Caco-2 (cell line): ENCODE measurements around the gene STK24. TPM values are rescaled to one million over a fixed set of nuclear protein-coding genes. Genes with fewer than 3 reads are reported as not detected.

Source experiments
- BruUV-seq: library from RNA; stranded (reverse); fragments of 400-500 nt; replicated peaks from 2 replicates; lab custom pipeline; 2021; lab: Mats Ljungman, UMichigan
- CTCF ChIA-PET: fragments of 300-600 bp; sonication (Branson Sonifier 250); formaldehyde crosslinking; loops from one replicate; lab custom pipeline; 2022; ENCODE audit warnings: antibody characterized with exemption; lab: Charles Lee
- POLR2A ChIA-PET: fragments of 300-600 bp; sonication (Branson Sonifier 250); formaldehyde crosslinking; loops from one replicate; lab custom pipeline; 2022; ENCODE audit warnings: antibody characterized with exemption; lab: Charles Lee
- DNase-seq, 2 experiments: peaks; one replicate each; pipeline versions ENCODE4 v3.0.0 to v3.0.0-alpha.2; 2020 to 2022
- H3K27me3 ChIP-seq: replicated peaks from 2 replicates; pipeline ENCODE4 v1.6.0; 2011; ENCODE audit warnings: low read length; ENCODE audit not compliant: control insufficient read depth, insufficient read depth
- H3K36me3 ChIP-seq: 2 replicates; pipeline ENCODE4 v1.5.1; 2011; ENCODE audit warnings: low read length; ENCODE audit not compliant: control insufficient read depth, insufficient read depth
- H3K4me1 ChIP-seq: fragments of 250-450 bp; sonication (Bioruptor Pico); 2 replicates; pipeline ENCODE4 v1.5.1; 2020; ENCODE audit warnings: mild to moderate bottlenecking
- H3K4me3 ChIP-seq: 2 replicates; pipeline ENCODE4 v1.5.1; 2011; ENCODE audit warnings: low read depth, mild to moderate bottlenecking, control low read depth, low read length
- H3K9me3 ChIP-seq: fragments of 250-450 bp; sonication (Bioruptor Pico); 2 replicates; pipeline ENCODE4 v1.5.1; 2020; ENCODE audit warnings: mild to moderate bottlenecking, moderate library complexity
- H3K27ac Mint-ChIP-seq: one replicate; pipeline ENCODE4 v1.8.0; 2022; ENCODE audit warnings: mixed read lengths; ENCODE audit not compliant: unreplicated experiment
- H3K27me3 Mint-ChIP-seq: one replicate; pipeline ENCODE4 v1.8.0; 2022; ENCODE audit warnings: mixed read lengths; ENCODE audit not compliant: insufficient read depth, unreplicated experiment
- H3K36me3 Mint-ChIP-seq: one replicate; pipeline ENCODE4 v1.8.0; 2022; ENCODE audit warnings: mild to moderate bottlenecking, mixed read lengths; ENCODE audit not compliant: insufficient read depth, unreplicated experiment
- H3K4me1 Mint-ChIP-seq: one replicate; pipeline ENCODE4 v1.8.0; 2022; ENCODE audit warnings: low read depth, mixed read lengths; ENCODE audit not compliant: unreplicated experiment
- H3K4me3 Mint-ChIP-seq: one replicate; pipeline ENCODE4 v1.8.0; 2022; ENCODE audit warnings: mild to moderate bottlenecking, moderate library complexity, mixed read lengths; ENCODE audit not compliant: unreplicated experiment
- H3K9me3 Mint-ChIP-seq: one replicate; pipeline ENCODE4 v1.8.0; 2022; ENCODE audit warnings: mixed read lengths; ENCODE audit not compliant: unreplicated experiment
- intact Hi-C: fragments of 100-400 bp; cut with micrococcal nuclease; formaldehyde crosslinking; loops from one replicate; pipeline ENCODE4 v1.10.0; 2022; ENCODE audit not compliant: unreplicated experiment
- total RNA-seq: library from RNA; stranded (reverse); gene quantifications from 2 replicates; pipeline ENCODE4 v1.2.3, GENCODE V29; 2022
- TF ChIP-seq, protein P1 (sequence below), 2 experiments: fragments of 200-600 bp in 1 of 2; IDR thresholded peaks; 1 replicate in 1 of 2; 2 replicates in 1 of 2; pipeline versions ENCODE4 v1.5.1 to v1.8.0; 2011 to 2022; ENCODE audit warnings: antibody characterized with exemption in 1 of 2, control low read depth in 1 of 2, inconsistent platforms in 1 of 2, low read depth in 1 of 2, low read length in 1 of 2, mild to moderate bottlenecking in 1 of 2, moderate library complexity in 1 of 2; ENCODE audit not compliant: insufficient read depth in 1 of 2, severe bottlenecking in 1 of 2, unreplicated experiment in 1 of 2

STK24 gene
- total RNA-seq, 1 experiment from 2014 or later, result 253 TPM

DNA sequence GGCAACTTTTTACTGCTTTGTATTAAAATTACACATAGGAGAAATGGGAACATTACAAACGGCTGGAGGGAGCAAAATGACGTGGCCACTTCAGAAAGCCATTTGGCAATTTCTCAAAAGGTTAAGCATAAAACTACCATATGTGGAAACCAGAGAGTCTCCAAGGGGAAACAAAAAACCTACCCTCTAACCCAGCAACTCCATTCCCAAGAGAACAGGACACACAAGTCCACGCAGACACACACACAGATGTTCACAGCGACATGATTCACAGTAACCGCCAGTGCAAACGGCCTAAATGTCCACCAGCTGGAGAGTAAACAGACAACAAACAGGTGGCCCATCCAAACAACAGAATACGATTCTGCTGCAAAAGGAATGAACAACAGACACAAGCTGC is 37.2 kb downstream of the STK24 start:
- BruUV-seq, result no TSS peak
- no peak for DNase-seq
- H3K4me3 Mint-ChIP-seq, result no peak overlapping the region
- H3K4me1 Mint-ChIP-seq, result peaks cover 49% of the 10 kb centered on the region
- H3K9me3 ChIP-seq, result no peaks in the 10 kb centered on the region
- H3K27me3 ChIP-seq, result no peaks in the 10 kb centered on the region
- no peaks in the 10 kb centered on the region for H3K27me3 Mint-ChIP-seq
- TF ChIP-seq, protein P1, sequence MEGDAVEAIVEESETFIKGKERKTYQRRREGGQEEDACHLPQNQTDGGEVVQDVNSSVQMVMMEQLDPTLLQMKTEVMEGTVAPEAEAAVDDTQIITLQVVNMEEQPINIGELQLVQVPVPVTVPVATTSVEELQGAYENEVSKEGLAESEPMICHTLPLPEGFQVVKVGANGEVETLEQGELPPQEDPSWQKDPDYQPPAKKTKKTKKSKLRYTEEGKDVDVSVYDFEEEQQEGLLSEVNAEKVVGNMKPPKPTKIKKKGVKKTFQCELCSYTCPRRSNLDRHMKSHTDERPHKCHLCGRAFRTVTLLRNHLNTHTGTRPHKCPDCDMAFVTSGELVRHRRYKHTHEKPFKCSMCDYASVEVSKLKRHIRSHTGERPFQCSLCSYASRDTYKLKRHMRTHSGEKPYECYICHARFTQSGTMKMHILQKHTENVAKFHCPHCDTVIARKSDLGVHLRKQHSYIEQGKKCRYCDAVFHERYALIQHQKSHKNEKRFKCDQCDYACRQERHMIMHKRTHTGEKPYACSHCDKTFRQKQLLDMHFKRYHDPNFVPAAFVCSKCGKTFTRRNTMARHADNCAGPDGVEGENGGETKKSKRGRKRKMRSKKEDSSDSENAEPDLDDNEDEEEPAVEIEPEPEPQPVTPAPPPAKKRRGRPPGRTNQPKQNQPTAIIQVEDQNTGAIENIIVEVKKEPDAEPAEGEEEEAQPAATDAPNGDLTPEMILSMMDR (IDR thresholded peaks at IDR 0.05; ENCODE audit: insufficient read depth in 1 of 2, low read depth in 1 of 2, low read length in 1 of 2, severe bottlenecking in 1 of 2, unreplicated experiment in 1 of 2), result no peak
- ChIA-PET POLR2A (no interaction called here), CTCF (interaction anchor here (2.5 kb wide), 1 partner anchor 114 kb away, joined by 7 read pairs; no protein-coding TSS in a partner anchor)
- no peaks in the 10 kb centered on the region; the same call in 1 of the 2 replicates for H3K36me3 ChIP-seq
- peaks cover 22% of the 10 kb centered on the region for H3K4me1 ChIP-seq
- H3K27ac Mint-ChIP-seq, result no peak overlapping the region
- H3K9me3 Mint-ChIP-seq, result no peaks in the 10 kb centered on the region
- H3K36me3 Mint-ChIP-seq, result peaks cover 83% of the 10 kb centered on the region
- intact Hi-C loops, result loop anchor here (5.0 kb wide), 1 partner anchor 52 kb away; no protein-coding TSS in a partner anchor
- no peak overlapping the region for H3K4me3 ChIP-seq

DNA sequence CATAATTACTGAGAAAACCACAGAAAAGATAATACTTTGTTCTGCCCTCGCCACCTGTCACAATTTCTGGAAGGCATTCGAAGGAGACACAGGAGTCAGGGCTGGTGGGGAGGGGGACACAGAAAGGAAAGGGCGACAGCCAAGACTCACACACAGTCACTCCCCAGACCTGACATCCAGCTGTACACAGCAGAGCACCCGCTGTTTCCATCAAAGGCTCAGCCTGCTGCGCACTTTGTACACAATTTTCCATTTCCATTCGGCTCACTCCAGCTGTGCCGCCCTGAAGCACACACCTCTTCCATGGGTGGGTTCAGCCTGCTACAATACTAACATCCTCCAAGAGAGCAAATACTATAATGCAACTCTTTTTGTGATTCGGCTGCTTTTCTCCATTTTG is 38.0 kb downstream of the STK24 start:
- peaks cover 50% of the 10 kb centered on the region for H3K4me1 Mint-ChIP-seq
- Histone ChIP-seq H3K4me3 (no peak overlapping the region), H3K4me1 (peaks cover 15% of the 10 kb centered on the region), H3K36me3 (no peaks in the 10 kb centered on the region; the same call in 1 of the 2 replicates), H3K9me3 (no peaks in the 10 kb centered on the region), H3K27me3 (no peaks in the 10 kb centered on the region)
- no peak for DNase-seq
- POLR2A ChIA-PET, result no interaction called here
- no TSS peak for BruUV-seq
- H3K27me3 Mint-ChIP-seq, result no peaks in the 10 kb centered on the region
- H3K27ac Mint-ChIP-seq, result peak overlapping the region; percentile 48
- CTCF ChIA-PET, result no interaction called here
- TF ChIP-seq, protein P1 (IDR thresholded peaks at IDR 0.05; ENCODE audit: insufficient read depth in 1 of 2, low read depth in 1 of 2, low read length in 1 of 2, severe bottlenecking in 1 of 2, unreplicated experiment in 1 of 2), result no peak
- H3K4me3 Mint-ChIP-seq, result no peak overlapping the region
- intact Hi-C loops, result no loop called here
- H3K9me3 Mint-ChIP-seq, result no peaks in the 10 kb centered on the region
- peaks cover 78% of the 10 kb centered on the region for H3K36me3 Mint-ChIP-seq

DNA sequence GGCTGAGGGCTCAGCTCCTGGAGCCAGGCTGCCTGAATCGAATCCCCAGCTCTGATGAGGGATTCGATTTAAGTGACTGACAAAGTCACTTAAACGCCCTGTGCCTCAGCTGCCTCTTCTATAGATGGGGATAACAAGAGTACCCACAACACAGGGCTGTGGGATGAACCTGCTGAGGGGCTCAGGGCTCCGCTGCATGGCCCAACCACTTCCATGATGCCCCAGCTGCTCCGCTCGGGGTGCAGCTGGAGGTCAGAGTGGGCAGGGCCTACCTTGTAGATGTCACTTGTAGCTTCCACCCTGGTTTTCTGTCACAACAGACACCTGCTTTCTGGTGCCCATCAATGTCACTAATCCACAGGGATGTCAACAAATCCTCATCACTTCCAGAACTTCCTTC is 39.2 kb downstream of the STK24 start:
- ChIA-PET POLR2A (interaction anchor here (0.7 kb wide), 1 partner anchor 29 kb away, joined by 12 read pairs; no protein-coding TSS in a partner anchor), CTCF (no interaction called here)
- Histone ChIP-seq H3K4me3 (no peak overlapping the region), H3K9me3 (no peaks in the 10 kb centered on the region), H3K36me3 (no peaks in the 10 kb centered on the region; the same call in 1 of the 2 replicates), H3K4me1 (peaks cover 15% of the 10 kb centered on the region), H3K27me3 (no peaks in the 10 kb centered on the region)
- Mint-ChIP-seq H3K9me3 (no peaks in the 10 kb centered on the region), H3K27ac (peak overlapping the region; percentile 55), H3K4me3 (no peak overlapping the region), H3K4me1 (peaks cover 51% of the 10 kb centered on the region), H3K27me3 (no peaks in the 10 kb centered on the region), H3K36me3 (peaks cover 70% of the 10 kb centered on the region)
- intact Hi-C loops, result no loop called here
- DNase-seq, result no peak
- TF ChIP-seq, protein P1 (IDR thresholded peaks at IDR 0.05; ENCODE audit: insufficient read depth in 1 of 2, low read depth in 1 of 2, low read length in 1 of 2, severe bottlenecking in 1 of 2, unreplicated experiment in 1 of 2), result no peak
- no TSS peak for BruUV-seq
